Keratinocyte (primary cell): Measurements from ENCODE around the gene ST3GAL6.

ENCODE experiments used
- EZH2 ChIP-seq: IDR thresholded peaks from one replicate; pipeline ENCODE4 v1.6.1; 2012; ENCODE audit warnings: inconsistent platforms, mild to moderate bottlenecking, low read length, moderate library complexity
- TF ChIP-seq, protein P1 (sequence below), 3 experiments: IDR thresholded peaks in 1 of 3; conservative IDR thresholded peaks in 1 of 3; optimal IDR thresholded peaks in 1 of 3; 2 replicates in 2 of 3; 3 replicates in 1 of 3; pipeline versions ENCODE3 to v1.5.1; 2011; ENCODE audit warnings: low read length in 3 of 3, mild to moderate bottlenecking in 3 of 3, moderate library complexity in 2 of 3, control low read depth in 1 of 3, inconsistent platforms in 1 of 3; ENCODE audit not compliant: insufficient read depth in 2 of 3; ENCODE audit errors: extremely low read depth in 1 of 3

DNA sequence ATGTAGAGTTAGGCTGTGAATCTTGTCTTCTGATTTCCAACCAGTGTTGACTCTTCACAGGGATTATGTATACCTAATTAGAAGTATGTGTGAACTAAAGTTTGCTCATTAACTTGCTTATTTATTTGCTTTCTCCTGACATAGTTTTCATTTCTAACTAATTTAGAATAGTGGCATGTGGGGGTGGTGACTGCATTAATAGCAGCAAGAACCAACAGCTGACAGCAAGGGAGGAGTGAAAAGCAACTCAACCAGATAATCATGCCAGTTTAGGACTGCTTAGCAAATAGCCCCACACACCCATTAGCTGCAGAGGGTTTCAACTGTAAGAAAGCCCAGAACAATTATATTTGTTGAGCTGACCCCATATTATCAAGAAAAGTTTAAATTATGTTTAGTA lies 3.8 kb downstream of the ST3GAL6 start:
- TF ChIP-seq, protein P1, sequence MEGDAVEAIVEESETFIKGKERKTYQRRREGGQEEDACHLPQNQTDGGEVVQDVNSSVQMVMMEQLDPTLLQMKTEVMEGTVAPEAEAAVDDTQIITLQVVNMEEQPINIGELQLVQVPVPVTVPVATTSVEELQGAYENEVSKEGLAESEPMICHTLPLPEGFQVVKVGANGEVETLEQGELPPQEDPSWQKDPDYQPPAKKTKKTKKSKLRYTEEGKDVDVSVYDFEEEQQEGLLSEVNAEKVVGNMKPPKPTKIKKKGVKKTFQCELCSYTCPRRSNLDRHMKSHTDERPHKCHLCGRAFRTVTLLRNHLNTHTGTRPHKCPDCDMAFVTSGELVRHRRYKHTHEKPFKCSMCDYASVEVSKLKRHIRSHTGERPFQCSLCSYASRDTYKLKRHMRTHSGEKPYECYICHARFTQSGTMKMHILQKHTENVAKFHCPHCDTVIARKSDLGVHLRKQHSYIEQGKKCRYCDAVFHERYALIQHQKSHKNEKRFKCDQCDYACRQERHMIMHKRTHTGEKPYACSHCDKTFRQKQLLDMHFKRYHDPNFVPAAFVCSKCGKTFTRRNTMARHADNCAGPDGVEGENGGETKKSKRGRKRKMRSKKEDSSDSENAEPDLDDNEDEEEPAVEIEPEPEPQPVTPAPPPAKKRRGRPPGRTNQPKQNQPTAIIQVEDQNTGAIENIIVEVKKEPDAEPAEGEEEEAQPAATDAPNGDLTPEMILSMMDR (optimal IDR thresholded peaks at IDR 0.05 in 1 of 3, IDR thresholded peaks at IDR 0.05 in 1 of 3, conservative IDR thresholded peaks at IDR 0.05 in 1 of 3; ENCODE audit: extremely low read depth in 1 of 3, insufficient read depth in 2 of 3, low read length in 3 of 3) = no peak
- no peak for TF ChIP-seq EZH2
